ENCODE results near the gene MOB3B. TPM values are rescaled to one million over a fixed set of nuclear protein-coding genes. Genes with fewer than 3 reads are reported as not detected.

The MOB3B gene
- total and polyA plus RNA-seq, 10 of the 15 experiments (the other 5 are each of a cell fraction or from before 2014, with no cell fraction given), result 0.44 to 2.7 (median 0.91) TPM

- whole genome bisulfite sequencing (ENCODE audit: insufficient coverage, insufficient replicate concordance, low lambda C conversion rate, missing lambda C conversion rate), result 52% methylated on average over 4 of the region's 4 CpGs
- Histone ChIP-seq H3K4me2 (ENCODE audit: control insufficient read depth, insufficient read depth) (no peak overlapping the region), H3K36me3 (ENCODE audit: control insufficient read depth in 2 of 2, insufficient read depth in 2 of 2, low read length in 1 of 2) (no peaks in the 10 kb centered on the region), H3K27me3 (replicated peaks in 1 of 2; ENCODE audit: control insufficient read depth in 2 of 2, insufficient read depth in 2 of 2, low read length in 1 of 2) (no peaks in the 10 kb centered on the region), H4K20me1 (ENCODE audit: control insufficient read depth, insufficient read depth) (no peaks in the 10 kb centered on the region), H3K4me3 (no peak overlapping the region), H3K4me1 (ENCODE audit: control insufficient read depth, insufficient read depth, low read length) (no peaks in the 10 kb centered on the region; the same call in none of the 2 replicates), H3K9me3 (replicated peaks; ENCODE audit: control insufficient read depth, insufficient read depth, low read length) (no peaks in the 10 kb centered on the region), H2AFZ (ENCODE audit: control insufficient read depth, low read depth, low read length) (no peak overlapping the region), H3K27ac (ENCODE audit: control insufficient read depth, insufficient read depth) (no peak overlapping the region), H3K9ac (ENCODE audit: control insufficient read depth, insufficient read depth, low read length) (no peak overlapping the region), H3K79me2 (ENCODE audit: control insufficient read depth, insufficient read depth, low read length) (no peaks in the 10 kb centered on the region)
- SMC1A ChIA-PET (ENCODE audit: uncharacterized antibody, unreplicated experiment), result interaction anchor here (0.6 to 11.1 kb wide), 17 partner anchors 8 to 198 kb away, joined by 3 to 89 read pairs (median 4); no protein-coding TSS in a partner anchor
- CTCF ChIA-PET, result interaction anchor here (0.8 to 7.9 kb wide), 16 partner anchors 9 to 257 kb away, joined by 3 to 116 read pairs (median 6); no protein-coding TSS in a partner anchor
- TF ChIP-seq IRF4 (IDR thresholded peaks at IDR 0.05; ENCODE audit: low read depth, low read length), result no peak
- TF ChIP-seq BACH1 (IDR thresholded peaks at IDR 0.05; ENCODE audit: borderline replicate concordance), result no peak
- TF ChIP-seq MTA2 (IDR thresholded peaks at IDR 0.05; ENCODE audit: low read depth), result no peak
- no peak for TF ChIP-seq ATF3 (IDR thresholded peaks at IDR 0.05; ENCODE audit: borderline replicate concordance, extremely low read depth, low read depth, low read length)
- TF ChIP-seq KLF5 (IDR thresholded peaks at IDR 0.05; ENCODE audit: partially characterized antibody), result no peak
- TF ChIP-seq REST (IDR thresholded peaks at IDR 0.05; ENCODE audit: low read depth, low read length), result no peak
- TF ChIP-seq GATAD2B (conservative IDR thresholded peaks at IDR 0.05; ENCODE audit: low read depth), result no peak
- no peak for TF ChIP-seq BCL11A (IDR thresholded peaks at IDR 0.05; ENCODE audit: low read depth, low read length)
- TF ChIP-seq ETV6 (conservative IDR thresholded peaks at IDR 0.05 in 1 of 2, IDR thresholded peaks at IDR 0.05 in 1 of 2; ENCODE audit: borderline replicate concordance in 1 of 2, low read depth in 1 of 2), result no peak
- no peak for TF ChIP-seq POU2F2 (IDR thresholded peaks at IDR 0.05; ENCODE audit: borderline replicate concordance, low read depth, low read length)
- TF ChIP-seq ATF7 (IDR thresholded peaks at IDR 0.05; ENCODE audit: low read depth), result no peak
- no peak for TF ChIP-seq ZBED1 (IDR thresholded peaks at IDR 0.05; ENCODE audit: borderline replicate concordance)
- no peak for TF ChIP-seq NR2F1 (conservative IDR thresholded peaks at IDR 0.05)
- TF ChIP-seq FOXK2 (IDR thresholded peaks at IDR 0.05), result no peak
- ATAC-seq, result no peak
- intact Hi-C loops (cut with micrococcal nuclease; ENCODE audit: unreplicated experiment), result no loop called here
- no peak for FAIRE-seq
- RAD21 ChIA-PET (ENCODE audit: unreplicated experiment), result interaction anchor here (1.3 to 5.9 kb wide), 6 partner anchors 9 to 197 kb away, joined by 3 to 97 read pairs (median 10); no protein-coding TSS in a partner anchor
- no peak for DNase-seq (ENCODE audit: low read depth, low spot score)
- in situ Hi-C loops (cut with MboI), result no loop called here
- POLR2A ChIA-PET, result interaction anchor here (0.7 to 4.3 kb wide), 3 partner anchors 9 to 69 kb away, joined by 3 to 21 read pairs (median 4); no protein-coding TSS in a partner anchor
- no TSS peak for BruUV-seq (replicated peaks)
Observed at GRCh38 chr9:27530915-27531755, 1.5 kb upstream of the MOB3B start.

Measured in GM12878 (cell line).